Measurements from ENCODE around the gene SH3BP2.

- TF ChIP-seq POLR2AphosphoS5 (IDR thresholded peaks at IDR 0.05; ENCODE audit: low read depth, low read length) (no peak), TAF1 (IDR thresholded peaks at IDR 0.05; ENCODE audit: borderline replicate concordance, insufficient read depth, low read length) (no peak)
Observed at GRCh38 chr4:2804449-2804972, 11.6 kb downstream of the SH3BP2 start.

Measured in PFSK-1 (cell line).